ENCODE measurements around the gene RNASE4.

DNA sequence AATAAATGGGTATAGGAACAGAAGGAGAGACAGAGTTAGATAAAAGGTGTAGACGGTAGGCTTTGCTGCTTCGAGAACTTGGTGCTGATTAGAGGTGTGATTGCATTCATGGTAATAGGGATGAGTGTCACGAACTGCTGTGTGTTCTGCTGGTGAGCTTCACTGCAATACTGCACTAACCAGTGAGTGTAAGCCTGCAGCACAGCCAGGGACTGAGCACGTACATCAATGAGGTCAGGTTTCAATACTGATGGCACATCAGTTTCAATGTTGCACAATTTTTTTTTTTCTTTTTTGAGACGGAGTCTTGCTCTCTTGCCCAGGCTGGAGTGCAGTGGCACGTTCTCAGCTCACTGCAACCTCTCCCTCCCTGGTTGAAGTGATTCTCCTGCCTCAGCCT, 36.4 kb downstream of the RNASE4 start:
- TF ChIP-seq POLR2A (IDR thresholded peaks at IDR 0.05; ENCODE audit: extremely low read depth, insufficient read length) (no peak), MAX (IDR thresholded peaks at IDR 0.05; ENCODE audit: low read depth, low read length) (no peak)
- TF ChIP-seq, protein P1, sequence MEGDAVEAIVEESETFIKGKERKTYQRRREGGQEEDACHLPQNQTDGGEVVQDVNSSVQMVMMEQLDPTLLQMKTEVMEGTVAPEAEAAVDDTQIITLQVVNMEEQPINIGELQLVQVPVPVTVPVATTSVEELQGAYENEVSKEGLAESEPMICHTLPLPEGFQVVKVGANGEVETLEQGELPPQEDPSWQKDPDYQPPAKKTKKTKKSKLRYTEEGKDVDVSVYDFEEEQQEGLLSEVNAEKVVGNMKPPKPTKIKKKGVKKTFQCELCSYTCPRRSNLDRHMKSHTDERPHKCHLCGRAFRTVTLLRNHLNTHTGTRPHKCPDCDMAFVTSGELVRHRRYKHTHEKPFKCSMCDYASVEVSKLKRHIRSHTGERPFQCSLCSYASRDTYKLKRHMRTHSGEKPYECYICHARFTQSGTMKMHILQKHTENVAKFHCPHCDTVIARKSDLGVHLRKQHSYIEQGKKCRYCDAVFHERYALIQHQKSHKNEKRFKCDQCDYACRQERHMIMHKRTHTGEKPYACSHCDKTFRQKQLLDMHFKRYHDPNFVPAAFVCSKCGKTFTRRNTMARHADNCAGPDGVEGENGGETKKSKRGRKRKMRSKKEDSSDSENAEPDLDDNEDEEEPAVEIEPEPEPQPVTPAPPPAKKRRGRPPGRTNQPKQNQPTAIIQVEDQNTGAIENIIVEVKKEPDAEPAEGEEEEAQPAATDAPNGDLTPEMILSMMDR (IDR thresholded peaks at IDR 0.05; ENCODE audit: low read depth, low read length), result no peak
